ENCODE results near the gene TNFSF9. TPM values are rescaled to one million over a fixed set of nuclear protein-coding genes. Genes with fewer than 3 reads are reported as not detected.
A peak's percentile ranks its signal among the peaks of the same experiment; 100 is the strongest.
"Not testable (repeated sequence)": the region's sequence is repeated elsewhere in the genome, so short reads cannot be mapped to it uniquely, and the experiment has no call there.

Gene TNFSF9
- total RNA-seq, 2 donors from 2014 or later, result 0.79 to 4.0 TPM

- Histone ChIP-seq H3K4me1 (no peaks in the 10 kb centered on the region), H3K36me3 (no peaks in the 10 kb centered on the region), H3K4me3 (no peak overlapping the region), H3K9ac (ENCODE audit: low read depth in 2 of 2, low read length in 2 of 2) (peak overlapping the region in 1 of 2 donors; percentile 12), H3K27ac (no peak overlapping the region), H3K27me3 (no peaks in the 10 kb centered on the region), H3K9me3 (no peaks in the 10 kb centered on the region)
- TF ChIP-seq CTCF (IDR thresholded peaks at IDR 0.05), result no peak
- intact Hi-C loops (cut with DNase I), result no loop called here
- no peak for DNase-seq
These were observed 21.0 kb downstream of the TNFSF9 start for GRCh38 chr19:6551607-6552450.

- H3K9me3 ChIP-seq, result no peaks in the 10 kb centered on the region
- no peaks in the 10 kb centered on the region for H3K36me3 ChIP-seq
- TF ChIP-seq CTCF (IDR thresholded peaks at IDR 0.05), result no peak
- no peaks in the 10 kb centered on the region for H3K4me1 ChIP-seq
- no peak for DNase-seq
- H3K9ac ChIP-seq (ENCODE audit: low read depth in 2 of 2, low read length in 2 of 2), result no peak overlapping the region
- no peaks in the 10 kb centered on the region for H3K27me3 ChIP-seq
- no peak overlapping the region for H3K4me3 ChIP-seq
- no peak overlapping the region for H3K27ac ChIP-seq
- intact Hi-C loops (cut with DNase I), result no loop called here
These were observed 25.2 kb downstream of the TNFSF9 start for GRCh38 chr19:6556043-6556449.

- H3K4me1 ChIP-seq, result no peaks in the 10 kb centered on the region
- no peaks in the 10 kb centered on the region for H3K27me3 ChIP-seq
- no peak overlapping the region for H3K27ac ChIP-seq
- no peak overlapping the region for H3K9ac ChIP-seq (ENCODE audit: low read depth in 2 of 2, low read length in 2 of 2)
- no peak overlapping the region for H3K4me3 ChIP-seq
- no peak for TF ChIP-seq CTCF (IDR thresholded peaks at IDR 0.05)
- H3K9me3 ChIP-seq, result no peaks in the 10 kb centered on the region
- no peak for DNase-seq
- H3K36me3 ChIP-seq, result no peaks in the 10 kb centered on the region
- intact Hi-C loops (cut with DNase I), result no loop called here
These were observed 25.8 kb downstream of the TNFSF9 start for GRCh38 chr19:6556480-6557195.

- H3K4me3 ChIP-seq; intact Hi-C loops (cut with DNase I); H3K36me3 ChIP-seq; H3K4me1 ChIP-seq; H3K9ac ChIP-seq (ENCODE audit: low read depth in 2 of 2, low read length in 2 of 2); DNase-seq; H3K9me3 ChIP-seq; H3K27ac ChIP-seq; H3K27me3 ChIP-seq: not testable (repeated sequence)
These were observed 31.6 kb downstream of the TNFSF9 start for GRCh38 chr19:6562437-6562836.

- H3K36me3 ChIP-seq, result no peaks in the 10 kb centered on the region
- intact Hi-C loops (cut with DNase I), result no loop called here
- no peaks in the 10 kb centered on the region for H3K9me3 ChIP-seq
- H3K9ac ChIP-seq (ENCODE audit: low read depth in 2 of 2, low read length in 2 of 2), result no peak overlapping the region
- DNase-seq, result no peak
- no peaks in the 10 kb centered on the region for H3K4me1 ChIP-seq
- no peak overlapping the region for H3K4me3 ChIP-seq
- no peak overlapping the region for H3K27ac ChIP-seq
- H3K27me3 ChIP-seq, result no peaks in the 10 kb centered on the region
- no peak for TF ChIP-seq CTCF (IDR thresholded peaks at IDR 0.05)
These were observed 33.6 kb downstream of the TNFSF9 start for GRCh38 chr19:6564393-6564792.

GRCh38 chr19:6566727-6567126 lies 35.9 kb downstream of the TNFSF9 start:
- intact Hi-C loops (cut with DNase I); H3K4me1 ChIP-seq; H3K9ac ChIP-seq (ENCODE audit: low read depth in 2 of 2, low read length in 2 of 2); H3K27ac ChIP-seq; DNase-seq; H3K36me3 ChIP-seq; H3K4me3 ChIP-seq; H3K9me3 ChIP-seq; H3K27me3 ChIP-seq: not testable (repeated sequence)

All from colonic mucosa (tissue), 4 donors.